Smooth muscle cell of the umbilical artery (primary cell): Measurements from ENCODE around the gene PPWD1. TPM values are rescaled to one million over a fixed set of nuclear protein-coding genes. Genes with fewer than 3 reads are reported as not detected.

ENCODE experiments used
- total RNA-seq: library from RNA; depleted of rRNA; stranded (reverse); fragments of >200 nt; gene quantifications from 2 replicates; pipeline ENCODE4 v1.2.3, GENCODE V29; 2014

The PPWD1 gene
- total RNA-seq = 44.8 and 45.7 TPM in 2 replicates

GRCh38 chr5:65562731-65563701 is at the start of gene PPWD1, which contains the start of gene CENPK:
Gene PPWD1, plus strand, starts transcription at chr5:65563296. Its CDS starts 15 bp downstream, at chr5:65563311.
Gene CENPK, minus strand, starts transcription at chr5:65563168. Its CDS starts 8,261 bp downstream, at chr5:65554907.

DNA sequence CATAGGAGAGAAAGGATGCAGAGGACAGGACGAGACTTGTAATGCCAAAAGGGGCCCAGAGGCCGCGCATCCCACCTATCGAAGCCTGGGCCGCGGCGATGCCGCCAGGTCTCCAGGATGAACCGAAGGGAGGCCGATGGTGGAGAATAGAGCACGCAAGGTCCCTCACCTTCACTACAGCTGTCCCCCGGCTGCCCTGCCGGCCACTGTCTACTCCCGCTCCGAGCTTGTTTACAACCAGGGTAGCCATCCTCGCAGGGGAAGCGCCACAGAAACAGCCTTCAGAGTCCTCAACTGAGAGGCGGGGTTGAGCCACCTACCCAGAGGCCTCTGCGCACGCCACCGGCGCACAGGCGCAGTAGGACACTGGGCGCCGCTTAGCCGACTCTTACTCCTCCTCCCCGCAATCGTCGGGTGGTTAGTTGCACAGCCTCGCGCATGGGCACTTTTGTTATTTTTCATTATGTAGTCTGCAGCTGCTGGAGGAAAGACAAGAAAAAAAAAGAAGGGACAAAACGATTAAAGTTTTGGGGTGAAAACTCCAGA is 61.0 kb downstream of the PPWD1 start, which contains the start of gene TRIM23:
TSS of gene TRIM23 (minus strand) at position 309 of the 546 bp plus-strand sequence. CDS start at position 250, 59 bp downstream.

GRCh38 chr5:65624571-65625555 is 61.8 kb downstream of the PPWD1 start, which contains the start of the genes SHLD3 and TRAPPC13:
Gene SHLD3, plus strand, starts transcription at chr5:65625027. Its CDS starts 4,561 bp downstream, at chr5:65629588.
Gene TRAPPC13, plus strand, starts transcription at chr5:65625027. Its CDS starts 34 bp downstream, at chr5:65625061.

Other genes with a start within 250 kb of the PPWD1 start
- 86.5 and 141 TPM in 2 replicates for gene ADAMTS6, start 81.4 kb upstream of the PPWD1 start, total RNA-seq
- gene CENPK, start 128 bp upstream of the PPWD1 start, total RNA-seq = 1.8 and 13.6 TPM in 2 replicates
- gene TRIM23, start 61.0 kb downstream of the PPWD1 start, total RNA-seq = 30.8 and 39.2 TPM in 2 replicates
- 3.9 and 5.0 TPM in 2 replicates for gene SHLD3, start 61.7 kb downstream of the PPWD1 start, total RNA-seq
- 34.7 TPM in 2 replicates for gene TRAPPC13, start 61.7 kb downstream of the PPWD1 start, total RNA-seq
- 14.3 and 26.7 TPM in 2 replicates for gene SGTB, start 158.8 kb downstream of the PPWD1 start, total RNA-seq
- gene NLN, start 158.9 kb downstream of the PPWD1 start, total RNA-seq = 25.5 and 62.8 TPM in 2 replicates